ENCODE results near the gene ALOX5AP.
A peak's percentile ranks its signal among the peaks of the same experiment; 100 is the strongest.

ALOX5AP gene

DNA sequence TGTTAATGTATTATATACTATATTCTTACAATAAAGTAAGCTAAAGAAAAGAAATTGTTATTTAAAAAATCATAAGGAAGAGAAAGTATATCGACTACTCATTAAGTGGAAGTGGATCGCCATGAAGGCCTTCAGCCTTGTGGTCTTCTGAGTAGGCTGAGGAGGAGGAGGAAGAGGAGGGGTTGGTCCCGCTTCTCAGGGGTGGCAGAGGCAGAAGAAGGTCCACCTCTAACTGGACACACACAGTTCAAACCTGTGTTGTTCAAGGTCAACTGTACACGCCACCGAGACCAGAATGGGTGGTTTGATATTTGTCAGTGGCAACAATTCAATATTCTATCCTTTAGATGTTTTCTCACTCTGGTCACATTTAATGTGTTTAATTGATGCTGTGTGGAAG, 67.2 kb downstream of the ALOX5AP start:
- no peak for DNase-seq

DNA sequence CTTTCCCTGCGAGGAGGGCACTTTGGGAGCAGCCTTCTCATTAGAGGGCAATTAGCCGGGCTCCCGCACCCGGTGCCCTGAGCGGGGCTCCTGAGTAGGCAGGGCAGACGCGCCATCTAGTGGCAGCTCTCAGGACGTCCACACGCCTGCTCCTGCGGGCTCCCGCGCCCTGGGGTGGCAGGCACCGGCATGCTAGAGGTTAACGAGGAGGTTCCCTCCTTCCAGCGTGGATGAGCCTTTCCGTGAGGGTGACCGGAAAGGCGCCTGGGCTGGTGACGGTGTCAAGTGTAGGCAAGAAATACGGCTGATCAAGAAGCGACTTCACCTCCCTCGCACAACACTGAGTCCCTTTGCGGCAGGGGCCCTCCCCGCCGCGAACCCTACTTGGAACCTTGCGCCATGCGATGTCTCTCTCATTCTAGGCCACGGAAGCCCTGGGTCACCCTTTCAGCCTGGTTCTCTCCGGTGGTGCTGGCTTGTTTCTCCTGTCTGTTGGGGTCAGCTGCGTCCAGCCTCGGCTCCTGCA, 67.7 kb downstream of the ALOX5AP start:
- peak; percentile 90 for DNase-seq

GRCh38 chr13:30803749-30804148, 68.4 kb downstream of the ALOX5AP start:
- no peak for DNase-seq

DNA sequence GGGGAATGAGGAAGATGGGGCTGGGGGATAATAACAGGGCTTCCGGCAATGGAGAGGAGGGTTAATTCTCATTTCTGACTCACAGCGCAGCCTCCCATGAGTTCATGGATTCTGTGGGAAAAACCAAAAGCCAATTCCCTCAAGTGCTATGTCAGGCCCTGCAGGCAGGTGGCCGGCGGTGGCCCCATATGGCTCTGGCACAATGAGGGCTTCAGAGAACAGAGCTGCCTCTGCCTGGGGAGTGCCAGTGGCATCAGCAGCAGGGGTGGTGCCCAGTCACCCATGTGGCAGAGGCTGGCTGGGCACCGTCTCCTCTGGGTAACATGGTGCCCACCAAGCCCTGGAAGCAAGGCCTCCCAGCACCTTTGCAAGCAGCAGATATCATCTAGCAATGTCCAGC, 69.1 kb downstream of the ALOX5AP start:
- DNase-seq = peak; percentile 20

DNA sequence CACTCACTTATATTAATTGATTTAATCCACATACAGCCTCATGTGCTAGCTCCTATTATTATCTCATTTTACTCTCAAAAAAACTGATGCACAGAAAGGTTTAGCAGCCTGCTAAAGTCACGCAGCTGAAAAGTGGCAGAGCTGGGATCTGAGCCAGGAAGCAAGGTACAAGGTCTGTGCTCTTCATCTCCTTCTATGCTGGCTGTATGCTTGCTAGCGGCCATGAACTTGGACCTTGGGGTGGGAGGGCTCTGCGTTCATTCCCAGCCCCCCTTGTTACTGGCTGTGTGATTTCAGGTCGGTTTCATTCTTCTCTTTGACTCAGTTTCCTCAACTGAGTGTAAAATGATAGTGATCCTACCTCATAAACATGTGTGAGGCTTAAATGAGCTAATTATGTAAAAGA, 69.8 kb downstream of the ALOX5AP start:
- DNase-seq = no peak

DNA sequence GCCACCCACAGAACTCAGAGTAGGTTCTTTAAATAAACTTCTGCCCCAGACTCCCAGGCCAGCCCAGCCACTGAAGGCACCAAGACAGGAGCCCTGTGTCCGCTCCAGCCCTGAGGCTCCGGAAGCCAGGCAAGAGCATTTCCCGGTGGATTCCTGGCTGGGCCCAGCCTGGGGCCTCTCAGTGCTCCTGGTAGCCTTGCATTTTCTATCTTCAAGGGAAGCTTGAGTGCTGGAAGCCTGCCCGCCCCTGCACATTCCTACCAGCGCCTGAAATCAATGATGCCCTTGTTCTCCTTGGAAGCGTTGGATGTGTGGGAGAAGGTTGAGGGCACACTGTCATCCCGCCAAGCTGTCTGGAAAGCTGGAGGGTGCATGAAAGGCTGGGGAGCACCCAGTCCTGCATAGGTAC, 70.3 kb downstream of the ALOX5AP start:
- no peak for DNase-seq

DNA sequence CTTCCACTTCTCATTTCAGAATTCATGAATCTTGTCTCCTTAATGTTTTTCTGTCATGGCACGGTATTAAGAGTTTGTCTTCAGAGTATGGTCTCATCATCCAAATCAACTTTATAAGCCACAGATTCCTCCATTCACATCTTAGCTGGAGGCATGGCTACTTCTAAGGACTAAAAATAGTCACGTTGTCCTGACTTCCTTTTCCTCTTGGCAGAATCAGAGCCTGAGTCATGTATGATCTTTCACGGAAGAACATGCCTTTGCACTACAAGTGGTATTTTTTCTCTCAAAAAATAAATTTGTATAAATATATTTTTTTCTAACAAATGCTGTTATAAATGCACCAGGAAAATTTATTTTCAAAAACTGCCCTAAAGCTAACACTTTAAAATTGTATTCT, 71.4 kb downstream of the ALOX5AP start:
- DNase-seq = peak; percentile 21

DNA sequence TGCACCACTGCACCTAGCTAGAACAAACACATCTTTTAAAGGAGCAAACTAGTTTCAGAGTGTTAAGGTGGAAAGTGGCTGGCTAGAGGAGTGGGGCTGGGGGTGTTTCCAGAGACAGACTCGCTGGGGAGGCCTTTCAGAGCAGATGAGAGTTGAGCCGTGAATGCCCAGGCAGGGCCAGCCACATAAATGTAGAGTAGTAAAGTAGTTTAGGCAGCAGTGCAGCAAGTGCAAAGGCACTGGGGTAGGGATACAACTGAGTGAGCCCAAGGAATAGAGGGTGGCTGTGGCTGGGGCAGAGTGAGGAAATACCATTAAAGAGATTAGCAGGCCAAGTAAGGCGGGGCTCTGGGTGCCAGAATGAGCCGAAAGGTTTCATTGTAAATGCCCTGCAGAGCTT, 72.0 kb downstream of the ALOX5AP start:
- no peak for DNase-seq

GRCh38 chr13:30808600-30808999, 73.3 kb downstream of the ALOX5AP start:
- no peak for DNase-seq

- no peak for DNase-seq
Measured at GRCh38 chr13:30809787-30810186, 74.4 kb downstream of the ALOX5AP start.

- DNase-seq = no peak
Measured at GRCh38 chr13:30810261-30810701, 74.9 kb downstream of the ALOX5AP start.

GRCh38 chr13:30810801-30811200, 75.5 kb downstream of the ALOX5AP start:
- no peak for DNase-seq

Measured in DMS53 (cell line).